CD4-positive, alpha-beta T cell treated with Interleukin-21 for 1 hour (primary cell): ENCODE data around the gene SLC45A2.
A peak's percentile ranks its signal among the peaks of the same experiment; 100 is the strongest.
"Not testable (repeated sequence)": the region's sequence is repeated elsewhere in the genome, so short reads cannot be mapped to it uniquely, and the experiment has no call there.

ENCODE experiments used
- DNase-seq: peaks from one replicate; pipeline ENCODE4 v3.0.0-alpha.2; 2020

SLC45A2 gene

DNA sequence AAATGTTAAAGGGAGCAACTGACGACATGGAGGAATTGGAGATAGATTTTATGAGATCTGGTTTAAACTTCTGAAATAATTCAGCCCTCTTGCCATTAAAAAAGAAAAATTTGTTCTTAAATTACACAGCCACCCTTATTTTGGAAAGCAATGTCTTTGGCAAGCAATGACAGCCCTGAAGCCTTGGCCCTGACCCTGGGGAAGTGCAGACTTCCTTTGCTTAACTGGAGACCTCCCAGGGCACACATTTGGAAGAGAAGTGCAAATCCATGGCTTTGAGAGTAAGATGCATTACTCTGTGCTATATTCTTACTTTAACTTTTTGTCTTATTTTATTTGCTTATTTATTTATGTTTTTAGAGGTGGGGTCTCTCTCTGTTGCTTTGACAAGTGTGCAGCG lies 26.3 kb downstream of the SLC45A2 start:
- no peak for DNase-seq

GRCh38 chr5:33957577-33958150 lies 26.8 kb downstream of the SLC45A2 start:
- no peak for DNase-seq

DNA sequence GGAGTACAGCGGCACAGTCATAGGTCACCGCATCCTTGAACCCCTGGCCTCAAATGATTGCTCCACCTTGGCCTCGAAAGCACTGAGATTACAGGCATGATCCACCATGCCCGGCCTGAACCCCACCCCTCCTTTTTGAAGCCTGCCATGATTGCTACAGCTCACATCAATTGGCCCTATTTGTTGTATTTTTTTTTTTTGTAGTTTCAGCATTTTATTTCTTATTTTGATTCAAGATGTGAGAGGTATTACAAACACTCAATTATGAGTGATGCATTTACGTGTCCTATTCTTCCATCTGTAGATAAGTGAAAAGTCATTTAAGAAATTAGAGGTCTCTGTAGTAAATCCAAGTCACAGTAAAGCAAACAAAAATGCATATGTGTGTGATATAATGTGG lies 32.3 kb downstream of the SLC45A2 start:
- DNase-seq = not testable (repeated sequence)

GRCh38 chr5:33944543-33945132 lies 39.9 kb downstream of the SLC45A2 start:
- DNase-seq = no peak

DNA sequence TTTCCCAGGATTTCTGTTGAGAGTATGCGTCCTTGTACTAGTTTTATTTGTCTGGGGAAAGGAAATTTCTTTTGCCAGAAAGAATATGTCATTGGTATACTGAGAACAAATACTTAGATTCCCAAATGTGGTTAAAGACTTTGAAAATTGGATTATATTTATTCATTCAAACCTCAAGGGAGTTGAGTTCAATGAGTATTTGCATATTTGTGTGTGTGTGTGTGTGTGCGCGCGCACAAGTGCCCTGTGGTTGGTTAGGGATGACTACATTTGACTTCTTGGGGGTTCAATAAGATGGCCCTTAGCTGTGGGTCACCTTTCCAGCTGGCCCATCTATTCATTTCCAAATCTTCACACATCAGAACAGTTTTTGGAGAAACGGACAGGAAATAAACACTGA lies 43.4 kb downstream of the SLC45A2 start:
- DNase-seq = no peak

- no peak for DNase-seq
Observed at GRCh38 chr5:33939556-33940262, 44.8 kb downstream of the SLC45A2 start.

- DNase-seq = no peak
Observed at GRCh38 chr5:33938881-33939280, 45.6 kb downstream of the SLC45A2 start.

- no peak for DNase-seq
Observed at GRCh38 chr5:33938507-33938796, 46.0 kb downstream of the SLC45A2 start.

GRCh38 chr5:33937707-33938506 lies 46.6 kb downstream of the SLC45A2 start:
- DNase-seq = no peak

DNA sequence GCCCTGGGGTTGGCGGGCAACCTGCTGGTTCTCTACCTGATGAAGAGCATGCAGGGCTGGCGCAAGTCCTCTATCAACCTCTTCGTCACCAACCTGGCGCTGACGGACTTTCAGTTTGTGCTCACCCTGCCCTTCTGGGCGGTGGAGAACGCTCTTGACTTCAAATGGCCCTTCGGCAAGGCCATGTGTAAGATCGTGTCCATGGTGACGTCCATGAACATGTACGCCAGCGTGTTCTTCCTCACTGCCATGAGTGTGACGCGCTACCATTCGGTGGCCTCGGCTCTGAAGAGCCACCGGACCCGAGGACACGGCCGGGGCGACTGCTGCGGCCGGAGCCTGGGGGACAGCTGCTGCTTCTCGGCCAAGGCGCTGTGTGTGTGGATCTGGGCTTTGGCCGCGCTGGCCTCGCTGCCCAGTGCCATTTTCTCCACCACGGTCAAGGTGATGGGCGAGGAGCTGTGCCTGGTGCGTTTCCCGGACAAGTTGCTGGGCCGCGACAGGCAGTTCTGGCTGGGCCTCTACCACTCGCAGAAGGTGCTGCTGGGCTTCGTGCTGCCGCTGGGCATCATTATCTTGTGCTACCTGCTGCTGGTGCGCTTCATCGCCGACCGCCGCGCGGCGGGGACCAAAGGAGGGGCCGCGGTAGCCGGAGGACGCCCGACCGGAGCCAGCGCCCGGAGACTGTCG lies 47.3 kb downstream of the SLC45A2 start:
- no peak for DNase-seq

GRCh38 chr5:33936381-33937016 lies 48.0 kb downstream of the SLC45A2 start, which contains the start of gene RXFP3:
Gene RXFP3, plus strand, starts transcription at chr5:33936386. Its CDS starts 355 bp downstream, at chr5:33936741.
- no peak for DNase-seq

- DNase-seq = peak; percentile 4
Observed at GRCh38 chr5:33936004-33936380, 48.5 kb downstream of the SLC45A2 start.

DNA sequence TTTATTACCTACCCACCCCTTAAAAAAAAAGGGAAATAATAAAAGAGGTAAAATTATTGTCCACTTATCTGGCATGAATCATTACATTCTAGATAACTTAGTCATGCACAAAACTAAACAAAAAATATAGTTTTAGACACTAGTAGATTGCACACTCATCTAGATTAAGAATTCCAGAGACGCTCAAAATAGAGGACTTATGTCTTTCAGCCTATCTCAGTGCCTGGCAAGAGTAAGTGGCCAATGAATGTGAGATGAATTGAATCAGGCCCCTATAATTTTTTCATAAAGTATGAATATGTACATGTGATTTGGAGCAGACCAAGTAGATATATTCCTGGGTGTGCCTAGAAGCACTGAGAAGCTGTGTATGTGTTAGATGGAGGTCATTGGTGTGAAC lies 50.3 kb downstream of the SLC45A2 start:
- DNase-seq = no peak

- DNase-seq = no peak
Observed at GRCh38 chr5:33933723-33934169, 50.7 kb downstream of the SLC45A2 start.

DNA sequence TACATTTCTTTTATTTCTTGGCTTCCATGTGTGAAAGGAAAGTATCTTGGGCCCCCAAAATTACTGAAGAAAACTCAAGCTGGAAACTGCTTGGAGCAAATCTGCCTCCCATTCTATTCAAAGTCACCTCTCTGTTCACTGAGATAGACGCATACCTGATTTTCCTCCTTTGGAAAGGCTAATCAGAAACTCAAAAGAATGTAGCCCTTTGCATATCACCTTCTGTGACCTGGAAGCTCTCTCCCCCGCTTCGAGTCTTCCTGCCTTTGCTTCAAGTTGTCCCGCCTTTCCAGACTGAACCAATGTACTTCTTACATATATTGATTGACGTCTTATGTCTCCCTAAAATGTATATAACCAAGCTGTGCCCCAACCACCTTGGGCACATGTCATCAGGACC lies 53.4 kb downstream of the SLC45A2 start:
- no peak for DNase-seq

DNA sequence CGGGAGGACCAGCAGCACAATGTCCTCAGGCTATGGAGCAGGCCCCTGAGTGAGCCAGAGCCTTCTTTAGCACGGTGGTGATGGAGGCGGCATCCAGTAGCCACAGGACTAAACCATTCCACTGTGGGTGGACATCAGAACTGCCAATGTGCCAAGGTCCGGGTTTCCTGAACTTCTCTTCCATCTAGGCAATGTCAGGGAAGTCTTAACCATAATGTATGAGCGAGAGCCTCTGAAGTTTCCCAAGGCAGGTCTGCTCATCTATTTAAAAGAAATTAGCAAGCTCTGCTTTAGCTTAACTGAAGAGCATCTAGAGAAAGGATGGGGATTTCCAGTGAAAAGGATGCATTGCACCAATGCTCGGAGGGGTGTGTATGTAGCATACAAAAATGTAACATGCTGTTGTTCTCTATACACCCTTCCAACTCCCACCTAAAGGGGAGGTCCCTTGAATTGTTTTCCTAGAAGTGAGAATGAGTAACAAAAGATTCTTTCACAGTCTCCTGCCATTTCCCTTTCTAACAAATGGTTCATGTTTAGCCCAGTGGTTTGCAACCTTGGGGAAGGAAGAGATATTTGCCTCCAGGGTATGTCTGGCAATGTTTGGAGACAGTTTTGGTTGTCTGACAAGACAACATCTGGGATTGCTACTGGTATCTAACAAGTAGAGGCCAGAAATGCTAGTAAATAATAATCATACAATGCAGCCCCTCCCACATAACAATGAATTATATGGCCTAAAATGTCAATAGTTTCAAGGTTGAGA lies 54.4 kb downstream of the SLC45A2 start:
- no peak for DNase-seq

- DNase-seq = no peak
Observed at GRCh38 chr5:33928283-33928682, 56.2 kb downstream of the SLC45A2 start.

GRCh38 chr5:33927685-33928084 lies 56.8 kb downstream of the SLC45A2 start:
- DNase-seq = no peak

DNA sequence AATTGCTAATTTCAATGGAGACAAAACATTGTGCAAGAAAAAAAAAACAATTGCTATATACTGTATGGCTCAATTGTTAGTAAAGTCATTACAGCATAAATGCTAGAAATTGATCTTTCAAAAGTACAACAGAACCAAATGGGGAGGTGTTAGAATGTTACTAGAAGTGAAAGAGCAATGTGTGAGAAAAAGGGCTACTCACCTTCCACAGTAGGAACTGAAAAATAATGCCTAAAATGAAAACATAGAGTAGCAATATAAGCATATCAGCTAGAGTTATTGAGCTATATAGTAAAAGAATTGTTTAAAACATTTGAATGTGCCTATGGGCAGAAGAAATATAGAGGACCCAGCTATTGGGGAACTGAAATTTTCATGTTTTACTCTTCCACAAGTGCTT lies 59.2 kb downstream of the SLC45A2 start:
- no peak for DNase-seq

GRCh38 chr5:33921002-33921401 lies 63.5 kb downstream of the SLC45A2 start:
- no peak for DNase-seq

DNA sequence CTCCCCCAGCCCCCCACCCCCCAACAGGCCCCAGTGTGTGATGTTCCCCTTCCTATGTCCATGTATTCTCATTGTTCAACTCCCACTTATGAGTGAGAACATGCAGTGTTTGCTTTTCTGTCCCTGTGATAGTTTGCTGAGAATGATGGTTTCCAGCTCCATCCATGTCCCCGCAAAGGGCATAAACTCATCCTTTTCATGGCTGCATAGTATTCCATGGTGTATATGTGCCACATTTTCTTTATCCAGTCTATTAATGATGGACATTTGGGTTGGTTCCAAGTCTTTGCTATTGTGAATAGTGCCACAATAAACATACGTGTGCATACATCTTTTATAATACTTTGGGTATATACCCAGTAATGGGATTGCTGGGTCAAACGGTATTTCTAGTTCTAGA lies 69.6 kb downstream of the SLC45A2 start:
- DNase-seq = not testable (repeated sequence)

DNA sequence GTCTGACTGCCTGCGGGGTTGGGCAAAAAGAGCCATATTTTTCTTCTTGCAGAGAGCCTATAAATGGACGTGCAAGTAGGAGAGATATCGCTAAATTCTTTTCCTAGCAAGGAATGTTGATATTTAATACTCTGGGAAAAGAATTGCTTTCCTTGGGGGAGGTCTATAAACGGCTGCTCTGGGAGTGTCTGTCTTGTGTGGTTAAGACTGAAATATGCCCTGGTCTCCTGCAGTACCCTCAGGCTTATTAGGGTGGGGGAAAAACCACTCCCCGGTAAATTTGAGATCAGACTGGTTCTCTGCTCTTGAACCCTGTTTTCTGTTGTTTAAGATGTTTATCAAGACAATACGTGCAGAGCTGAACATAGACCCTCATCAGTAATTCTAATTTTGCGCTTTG lies 78.2 kb downstream of the SLC45A2 start:
- DNase-seq = not testable (repeated sequence)
